ENCODE measurements around the gene FAM118B. TPM values are rescaled to one million over a fixed set of nuclear protein-coding genes. Genes with fewer than 3 reads are reported as not detected.
A peak's percentile ranks its signal among the peaks of the same experiment; 100 is the strongest.
"Not testable (repeated sequence)": the region's sequence is repeated elsewhere in the genome, so short reads cannot be mapped to it uniquely, and the experiment has no call there.

FAM118B gene
- polyA plus RNA-seq, 1 donor from 2014 or later, result 11.1 TPM

- H3K4me3 Mint-ChIP-seq, result no peak overlapping the region
- peaks cover 3% of the 10 kb centered on the region for H3K36me3 Mint-ChIP-seq
- H3K27me3 Mint-ChIP-seq, result no peaks in the 10 kb centered on the region
- H3K9me3 Mint-ChIP-seq, result no peaks in the 10 kb centered on the region
- H3K4me1 Mint-ChIP-seq, result peaks cover 0 to 7% (median 3%) of the 10 kb centered on the region in 3 donors
- no peak overlapping the region for H3K27ac Mint-ChIP-seq
These were observed 13.2 kb downstream of the FAM118B start for GRCh38 chr11:126224647-126225294.

- no peak overlapping the region for H3K27ac Mint-ChIP-seq
- H3K27me3 Mint-ChIP-seq, result no peaks in the 10 kb centered on the region
- H3K4me3 Mint-ChIP-seq, result no peak overlapping the region
- H3K4me1 Mint-ChIP-seq, result peaks cover 0 to 7% (median 3%) of the 10 kb centered on the region in 3 donors
- H3K36me3 Mint-ChIP-seq, result peaks cover 3% of the 10 kb centered on the region
- no peaks in the 10 kb centered on the region for H3K9me3 Mint-ChIP-seq
These were observed 13.7 kb downstream of the FAM118B start for GRCh38 chr11:126225295-126225665.

GRCh38 chr11:126226334-126227084, 14.9 kb downstream of the FAM118B start:
- Mint-ChIP-seq H3K36me3 (peaks cover 3% of the 10 kb centered on the region), H3K4me1 (peaks cover 0 to 7% (median 3%) of the 10 kb centered on the region in 3 donors), H3K27ac (no peak overlapping the region), H3K4me3 (no peak overlapping the region), H3K9me3 (no peaks in the 10 kb centered on the region), H3K27me3 (no peaks in the 10 kb centered on the region)

GRCh38 chr11:126229858-126230540, 18.4 kb downstream of the FAM118B start:
- Mint-ChIP-seq H3K9me3 (no peaks in the 10 kb centered on the region), H3K4me3 (no peak overlapping the region), H3K4me1 (peaks cover 0 to 2% (median 1%) of the 10 kb centered on the region in 3 donors), H3K27me3 (no peaks in the 10 kb centered on the region), H3K36me3 (peaks cover 6% of the 10 kb centered on the region), H3K27ac (no peak overlapping the region)

DNA sequence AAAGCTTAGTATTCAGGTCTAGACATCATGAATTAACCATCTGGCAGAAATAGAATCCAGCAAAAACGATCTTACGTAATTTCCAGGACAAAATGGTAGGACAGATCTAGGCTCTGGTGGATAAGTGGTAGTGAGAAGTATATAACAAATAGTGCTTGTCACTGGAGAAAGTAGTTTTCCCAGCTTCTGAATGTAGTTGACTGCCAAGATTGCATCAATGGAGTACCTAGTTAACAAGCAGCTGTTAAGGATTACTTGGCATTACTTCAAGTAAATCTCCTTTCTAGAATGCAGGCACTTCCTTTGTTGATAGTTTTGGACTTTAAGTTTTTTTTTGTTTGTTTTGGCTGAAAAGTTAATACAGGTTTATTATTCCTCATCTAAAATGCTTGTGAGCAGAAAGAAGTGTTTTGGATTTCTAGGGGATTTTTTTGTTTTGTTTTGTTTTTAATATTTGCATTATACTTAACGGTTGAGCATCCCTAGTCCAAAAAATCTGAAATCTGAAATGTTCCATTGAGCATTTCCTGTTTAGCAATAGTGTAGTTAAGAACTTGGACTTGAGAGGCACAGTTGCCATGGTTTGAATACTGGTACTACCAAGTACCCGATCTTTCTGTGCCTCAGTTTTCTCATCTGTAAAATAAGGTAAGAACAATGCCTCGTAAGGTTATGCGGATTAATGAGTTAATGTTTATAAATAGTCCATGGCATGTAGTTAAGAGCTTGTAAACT, 20.3 kb downstream of the FAM118B start:
- H3K27me3 Mint-ChIP-seq, result no peaks in the 10 kb centered on the region
- peaks cover 0 to 2% (median 1%) of the 10 kb centered on the region in 3 donors for H3K4me1 Mint-ChIP-seq
- H3K27ac Mint-ChIP-seq, result no peak overlapping the region
- H3K4me3 Mint-ChIP-seq, result no peak overlapping the region
- no peaks in the 10 kb centered on the region for H3K9me3 Mint-ChIP-seq
- H3K36me3 Mint-ChIP-seq, result peaks cover 13% of the 10 kb centered on the region

GRCh38 chr11:126232683-126233082, 21.1 kb downstream of the FAM118B start:
- Mint-ChIP-seq H3K4me3 (no peak overlapping the region), H3K27ac (no peak overlapping the region), H3K36me3 (peaks cover 13% of the 10 kb centered on the region), H3K27me3 (no peaks in the 10 kb centered on the region), H3K9me3 (no peaks in the 10 kb centered on the region), H3K4me1 (peaks cover 0 to 2% (median 0%) of the 10 kb centered on the region in 3 donors)

DNA sequence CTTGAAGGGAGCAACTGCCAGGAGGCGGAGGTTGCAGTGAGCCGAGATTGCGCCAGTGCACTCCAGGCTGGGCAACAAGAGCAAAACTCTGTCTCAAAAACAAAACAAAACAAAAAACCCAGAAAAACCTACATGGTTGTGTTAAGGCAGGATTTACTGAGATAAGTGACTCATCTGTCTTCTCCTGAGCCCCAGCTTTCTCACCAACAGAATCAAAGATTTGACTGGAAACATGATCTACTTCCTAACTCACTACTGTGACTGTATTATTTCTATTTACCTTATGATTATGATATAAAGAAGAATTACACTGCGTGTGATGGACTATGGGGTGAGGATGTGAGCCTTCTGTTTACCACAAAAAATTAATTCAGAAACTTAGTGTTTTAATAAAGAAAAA, 21.8 kb downstream of the FAM118B start:
- Mint-ChIP-seq H3K4me1 (peaks cover 0 to 2% (median 0%) of the 10 kb centered on the region in 3 donors), H3K4me3 (no peak overlapping the region), H3K27me3 (no peaks in the 10 kb centered on the region), H3K9me3 (no peaks in the 10 kb centered on the region), H3K36me3 (peaks cover 13% of the 10 kb centered on the region), H3K27ac (no peak overlapping the region)

GRCh38 chr11:126246636-126247035, 35.1 kb downstream of the FAM118B start:
- Mint-ChIP-seq H3K36me3 (peaks cover 8% of the 10 kb centered on the region), H3K4me1 (no peaks in the 10 kb centered on the region), H3K9me3 (no peaks in the 10 kb centered on the region), H3K27ac (no peak overlapping the region), H3K4me3 (no peak overlapping the region), H3K27me3 (no peaks in the 10 kb centered on the region)

- H3K27me3 Mint-ChIP-seq, result no peaks in the 10 kb centered on the region
- H3K4me3 Mint-ChIP-seq, result no peak overlapping the region
- H3K9me3 Mint-ChIP-seq, result no peaks in the 10 kb centered on the region
- peaks cover 4% of the 10 kb centered on the region for H3K36me3 Mint-ChIP-seq
- H3K4me1 Mint-ChIP-seq, result no peaks in the 10 kb centered on the region
- H3K27ac Mint-ChIP-seq, result no peak overlapping the region
These were observed 41.7 kb downstream of the FAM118B start for GRCh38 chr11:126253265-126253664.

- H3K36me3 Mint-ChIP-seq, result peaks cover 3% of the 10 kb centered on the region
- H3K4me1 Mint-ChIP-seq, result no peaks in the 10 kb centered on the region
- H3K4me3 Mint-ChIP-seq, result no peak overlapping the region
- H3K9me3 Mint-ChIP-seq, result no peaks in the 10 kb centered on the region
- H3K27ac Mint-ChIP-seq, result no peak overlapping the region
- H3K27me3 Mint-ChIP-seq, result no peaks in the 10 kb centered on the region
These were observed 43.2 kb downstream of the FAM118B start for GRCh38 chr11:126254819-126255218.

DNA sequence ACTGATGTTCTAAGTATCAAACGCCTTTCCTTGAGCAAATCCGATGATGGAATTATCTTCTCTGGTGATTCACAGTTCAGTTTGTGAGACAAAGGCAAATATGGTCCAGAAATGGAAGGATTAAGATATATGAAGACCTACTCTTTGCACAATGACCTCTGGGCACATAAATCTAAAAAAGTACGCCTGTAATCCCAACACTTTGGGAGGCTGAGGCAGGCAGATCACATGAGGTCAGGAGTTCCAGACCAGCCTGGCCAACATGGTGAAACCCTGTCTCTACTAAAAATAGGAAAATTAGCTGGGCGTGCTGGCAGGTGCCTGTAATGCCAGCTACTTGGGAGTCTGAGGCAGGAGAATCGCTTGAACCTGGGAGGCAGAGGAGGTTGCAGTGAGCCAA, 43.9 kb downstream of the FAM118B start:
- H3K27ac Mint-ChIP-seq, H3K4me3 Mint-ChIP-seq, H3K36me3 Mint-ChIP-seq, H3K27me3 Mint-ChIP-seq, H3K9me3 Mint-ChIP-seq, H3K4me1 Mint-ChIP-seq: not testable (repeated sequence)

GRCh38 chr11:126256216-126256615, 44.6 kb downstream of the FAM118B start:
- Mint-ChIP-seq H3K27me3 (no peaks in the 10 kb centered on the region), H3K36me3 (peaks cover 1% of the 10 kb centered on the region), H3K4me1 (peaks cover 0 to 1% (median 0%) of the 10 kb centered on the region in 3 donors), H3K4me3 (no peak overlapping the region), H3K27ac (no peak overlapping the region), H3K9me3 (no peaks in the 10 kb centered on the region)

DNA sequence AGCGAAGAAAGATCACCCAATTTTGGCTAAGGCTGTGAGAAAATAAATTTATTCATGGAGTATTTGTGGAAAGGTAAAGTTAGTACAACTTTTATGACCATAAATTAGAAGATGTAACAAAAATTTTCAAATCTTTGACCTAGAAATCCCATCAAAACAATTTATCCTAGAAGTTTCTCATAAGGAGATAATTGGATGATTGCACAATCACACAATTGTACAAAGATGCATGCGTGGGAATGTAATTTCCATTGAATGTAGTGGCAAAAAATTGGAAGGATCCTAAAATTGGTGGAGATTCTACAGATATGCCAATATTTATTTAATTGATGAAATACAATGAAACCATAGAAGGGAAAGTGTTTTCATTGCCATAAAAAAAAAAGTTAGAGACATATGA, 45.6 kb downstream of the FAM118B start:
- Mint-ChIP-seq H3K36me3 (peaks cover 2% of the 10 kb centered on the region), H3K27me3 (no peaks in the 10 kb centered on the region), H3K4me3 (no peak overlapping the region), H3K4me1 (peaks cover 0 to 2% (median 0%) of the 10 kb centered on the region in 3 donors), H3K9me3 (no peaks in the 10 kb centered on the region), H3K27ac (no peak overlapping the region)

DNA sequence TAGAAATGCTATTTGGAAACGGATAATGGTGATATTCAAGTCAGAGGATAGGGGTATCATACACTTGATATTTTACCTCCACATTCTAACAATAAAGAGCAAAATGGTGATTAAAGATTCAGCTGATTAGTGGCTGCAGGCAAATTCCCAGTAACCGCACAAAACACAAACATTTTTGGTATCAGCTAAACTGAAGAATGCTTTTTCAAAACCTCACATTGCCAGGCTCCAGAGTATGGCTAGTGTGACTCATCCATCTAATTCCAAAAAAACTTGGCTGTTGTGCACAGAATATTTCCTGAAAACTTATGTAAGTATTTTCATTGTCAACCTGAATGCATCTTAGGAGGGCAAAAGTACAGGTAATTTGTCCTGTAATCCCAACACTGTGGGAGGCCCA, 46.2 kb downstream of the FAM118B start:
- no peaks in the 10 kb centered on the region for H3K27me3 Mint-ChIP-seq
- H3K36me3 Mint-ChIP-seq, result peaks cover 2% of the 10 kb centered on the region
- H3K27ac Mint-ChIP-seq, result no peak overlapping the region
- no peaks in the 10 kb centered on the region for H3K9me3 Mint-ChIP-seq
- H3K4me1 Mint-ChIP-seq, result peaks cover 0 to 2% (median 0%) of the 10 kb centered on the region in 3 donors
- H3K4me3 Mint-ChIP-seq, result no peak overlapping the region

- Mint-ChIP-seq H3K4me3 (peak overlapping the region in 1 of 4 donors; percentile 18), H3K27me3 (no peaks in the 10 kb centered on the region), H3K36me3 (peaks cover 3% of the 10 kb centered on the region), H3K9me3 (no peaks in the 10 kb centered on the region), H3K27ac (no peak overlapping the region), H3K4me1 (peaks cover 0 to 5% (median 2%) of the 10 kb centered on the region in 3 donors)
These were observed 50.6 kb downstream of the FAM118B start for GRCh38 chr11:126262216-126262615.
